ENCODE measurements around the gene ALDH3B1. TPM values are rescaled to one million over a fixed set of nuclear protein-coding genes. Genes with fewer than 3 reads are reported as not detected.

Gene ALDH3B1
- polyA plus RNA-seq, 3 donors: 79.8 to 89.1 (median 86.7) TPM

DNA sequence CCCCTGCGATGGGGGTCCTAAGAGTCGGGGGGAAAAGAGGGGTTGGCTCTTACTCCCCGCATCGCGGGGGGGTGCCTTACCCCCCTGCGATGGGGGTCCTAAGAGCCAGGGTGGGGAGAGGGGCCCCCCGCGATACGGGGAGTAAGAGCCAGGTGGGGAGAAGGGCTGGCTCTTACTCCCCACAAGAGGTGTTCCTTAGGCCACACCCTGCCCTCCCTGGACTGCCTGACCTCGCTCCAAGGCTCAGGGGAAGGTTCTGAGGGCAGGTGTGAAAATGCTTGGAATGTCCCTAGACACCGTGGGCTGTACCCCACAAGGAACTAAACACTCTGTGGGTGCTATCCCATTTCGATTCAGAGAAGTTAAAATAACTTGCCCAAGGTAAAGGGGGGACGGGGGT is 14.1 kb upstream of the ALDH3B1 start:
- no peak overlapping the region for H3K4me3 Mint-ChIP-seq
- Histone ChIP-seq H3K27me3 (ENCODE audit: control insufficient read depth in 2 of 2, insufficient read depth in 2 of 2, low read length in 2 of 2) (no peaks in the 10 kb centered on the region), H3K27ac (ENCODE audit: low read depth in 1 of 2, low read length in 2 of 2) (no peak overlapping the region), H3K9me3 (replicated peaks in 1 of 2; ENCODE audit: control insufficient read depth in 1 of 2, insufficient read depth in 1 of 2, low read length in 2 of 2) (no peaks in the 10 kb centered on the region), H3K4me2 (replicated peaks; ENCODE audit: extremely low read depth, low read length, poor library complexity, severe bottlenecking) (no peak overlapping the region), H3K4me3 (replicated peaks in 1 of 3; ENCODE audit: low read depth in 2 of 3, low read length in 3 of 3) (no peak overlapping the region), H4K20me1 (ENCODE audit: insufficient read depth, low read length) (peaks cover 86% of the 10 kb centered on the region), H3K4me1 (ENCODE audit: control insufficient read depth in 1 of 2, insufficient read depth in 2 of 2, low read length in 2 of 2) (peaks cover 34 to 52% of the 10 kb centered on the region in 2 donors), H2AFZ (ENCODE audit: insufficient read depth, low read depth, low read length, poor library complexity, severe bottlenecking) (no peak overlapping the region), H3K79me2 (ENCODE audit: insufficient read depth, low read length) (peaks cover 31% of the 10 kb centered on the region), H3K9ac (ENCODE audit: insufficient read depth, low read length, poor library complexity, severe bottlenecking) (no peak overlapping the region), H3K36me3 (replicated peaks in 1 of 2; ENCODE audit: control insufficient read depth in 1 of 2, insufficient read depth in 2 of 2, low read length in 2 of 2) (peaks cover 47 to 71% of the 10 kb centered on the region in 2 donors)
- H3K9me3 Mint-ChIP-seq: peaks cover 0 to 3% (median 0%) of the 10 kb centered on the region in 7 donors
- intact Hi-C loops (cut with micrococcal nuclease): no loop called here
- TF ChIP-seq, protein P1, sequence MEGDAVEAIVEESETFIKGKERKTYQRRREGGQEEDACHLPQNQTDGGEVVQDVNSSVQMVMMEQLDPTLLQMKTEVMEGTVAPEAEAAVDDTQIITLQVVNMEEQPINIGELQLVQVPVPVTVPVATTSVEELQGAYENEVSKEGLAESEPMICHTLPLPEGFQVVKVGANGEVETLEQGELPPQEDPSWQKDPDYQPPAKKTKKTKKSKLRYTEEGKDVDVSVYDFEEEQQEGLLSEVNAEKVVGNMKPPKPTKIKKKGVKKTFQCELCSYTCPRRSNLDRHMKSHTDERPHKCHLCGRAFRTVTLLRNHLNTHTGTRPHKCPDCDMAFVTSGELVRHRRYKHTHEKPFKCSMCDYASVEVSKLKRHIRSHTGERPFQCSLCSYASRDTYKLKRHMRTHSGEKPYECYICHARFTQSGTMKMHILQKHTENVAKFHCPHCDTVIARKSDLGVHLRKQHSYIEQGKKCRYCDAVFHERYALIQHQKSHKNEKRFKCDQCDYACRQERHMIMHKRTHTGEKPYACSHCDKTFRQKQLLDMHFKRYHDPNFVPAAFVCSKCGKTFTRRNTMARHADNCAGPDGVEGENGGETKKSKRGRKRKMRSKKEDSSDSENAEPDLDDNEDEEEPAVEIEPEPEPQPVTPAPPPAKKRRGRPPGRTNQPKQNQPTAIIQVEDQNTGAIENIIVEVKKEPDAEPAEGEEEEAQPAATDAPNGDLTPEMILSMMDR (IDR thresholded peaks at IDR 0.05): no peak
- H3K27me3 Mint-ChIP-seq (ENCODE audit: low read depth in 3 of 3): peaks cover 0 to 3% (median 3%) of the 10 kb centered on the region in 3 donors
- peak overlapping the region in 1 of 7 donors; percentile 30 for H3K27ac Mint-ChIP-seq
- 100% methylated on average over 1 of the region's 13 CpGs for WGBS (ENCODE audit: insufficient coverage)
- peaks cover 44 to 77% of the 10 kb centered on the region in 2 donors for H3K36me3 Mint-ChIP-seq
- no peak for DNase-seq
- H3K4me1 Mint-ChIP-seq: peaks cover 46% of the 10 kb centered on the region

DNA sequence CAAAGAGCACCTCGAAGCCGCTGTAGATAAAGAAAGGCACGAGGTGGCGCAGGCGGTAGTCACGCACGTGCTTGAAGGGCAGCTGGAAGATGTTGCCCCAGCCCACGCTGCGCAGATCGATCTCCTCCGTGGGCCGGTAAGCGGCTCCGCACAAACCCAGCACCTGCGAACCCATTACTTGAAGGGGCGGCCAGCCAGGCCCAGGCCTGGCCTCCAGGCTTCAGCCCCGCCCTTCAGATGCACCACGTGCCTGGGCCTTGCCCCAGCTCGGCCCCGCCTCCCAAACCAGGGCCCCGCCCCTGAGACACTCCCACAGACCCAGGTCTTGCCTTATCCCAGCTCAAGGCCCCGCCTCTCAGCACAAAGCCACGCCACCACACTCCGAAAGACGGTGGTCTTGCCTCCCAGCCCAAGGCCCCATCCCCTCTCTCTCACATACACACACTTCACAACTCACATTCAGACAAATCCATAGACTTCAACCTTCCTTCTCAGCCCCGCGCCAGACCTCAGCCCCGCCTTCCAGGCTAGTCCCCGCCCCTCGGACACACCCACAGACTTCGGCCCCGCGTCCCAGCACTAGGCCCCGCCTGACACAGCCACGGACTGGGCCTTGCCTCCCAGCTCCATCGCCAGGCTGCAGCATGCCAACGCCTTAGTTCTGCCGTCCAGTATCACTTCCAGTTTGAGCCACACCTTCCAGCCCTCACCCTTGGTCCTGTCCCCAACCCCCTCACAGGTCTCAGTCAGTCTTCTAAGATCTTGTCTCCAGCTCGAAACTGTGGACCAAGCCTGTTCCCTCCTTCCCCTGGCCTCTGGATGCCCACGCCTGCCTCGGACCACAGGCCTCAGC is 13.3 kb upstream of the ALDH3B1 start:
- DNase-seq: peak; percentile 82 to 89 (median 86)
- no peaks in the 10 kb centered on the region for H3K27me3 ChIP-seq (ENCODE audit: control insufficient read depth in 2 of 2, insufficient read depth in 2 of 2, low read length in 2 of 2)
- H2AFZ ChIP-seq (ENCODE audit: insufficient read depth, low read depth, low read length, poor library complexity, severe bottlenecking): peak overlapping the region; percentile 48
- H3K9ac ChIP-seq (ENCODE audit: insufficient read depth, low read length, poor library complexity, severe bottlenecking): no peak overlapping the region
- H3K36me3 Mint-ChIP-seq: peaks cover 44 to 81% of the 10 kb centered on the region in 2 donors
- no peaks in the 10 kb centered on the region for H3K9me3 ChIP-seq (replicated peaks in 1 of 2; ENCODE audit: control insufficient read depth in 1 of 2, insufficient read depth in 1 of 2, low read length in 2 of 2)
- H3K4me2 ChIP-seq (replicated peaks; ENCODE audit: extremely low read depth, low read length, poor library complexity, severe bottlenecking): peak overlapping the region; percentile 72
- peaks cover 0 to 2% (median 1%) of the 10 kb centered on the region in 3 donors for H3K27me3 Mint-ChIP-seq (ENCODE audit: low read depth in 3 of 3)
- peaks cover 94% of the 10 kb centered on the region for H4K20me1 ChIP-seq (ENCODE audit: insufficient read depth, low read length)
- H3K27ac Mint-ChIP-seq: peak overlapping the region; percentile 72 to 98 (median 94)
- peak overlapping the region; percentile 77 to 84 for H3K4me3 Mint-ChIP-seq
- WGBS (ENCODE audit: insufficient coverage): 71% methylated on average over 37 of the region's 41 CpGs
- H3K27ac ChIP-seq (ENCODE audit: low read depth in 1 of 2, low read length in 2 of 2): peak overlapping the region; percentile 55 to 63
- TF ChIP-seq, protein P1 (IDR thresholded peaks at IDR 0.05): no peak
- H3K4me3 ChIP-seq (replicated peaks in 1 of 3; ENCODE audit: low read depth in 2 of 3, low read length in 3 of 3): peak overlapping the region in 1 of 3 experiments; percentile 68
- H3K4me1 Mint-ChIP-seq: peaks cover 51% of the 10 kb centered on the region
- H3K79me2 ChIP-seq (ENCODE audit: insufficient read depth, low read length): peaks cover 39% of the 10 kb centered on the region
- intact Hi-C loops (cut with micrococcal nuclease): no loop called here
- peaks cover 0 to 3% (median 0%) of the 10 kb centered on the region in 7 donors for H3K9me3 Mint-ChIP-seq
- peaks cover 50 to 71% of the 10 kb centered on the region in 2 donors for H3K36me3 ChIP-seq (replicated peaks in 1 of 2; ENCODE audit: control insufficient read depth in 1 of 2, insufficient read depth in 2 of 2, low read length in 2 of 2)
- H3K4me1 ChIP-seq (ENCODE audit: control insufficient read depth in 1 of 2, insufficient read depth in 2 of 2, low read length in 2 of 2): peaks cover 42 to 59% of the 10 kb centered on the region in 2 donors

Measured in CD14-positive monocyte (primary cell).